ENCODE data around the gene EPS8.

EPS8 gene

GRCh38 chr12:15721316-15722115 is 67.7 kb downstream of the EPS8 start:
- DNase-seq (ENCODE audit: extremely low read depth in 1 of 2, low read depth in 1 of 2): no peak

- no peak for DNase-seq (ENCODE audit: extremely low read depth in 1 of 2, low read depth in 1 of 2)
Measured at GRCh38 chr12:15720295-15720694, 68.9 kb downstream of the EPS8 start.

GRCh38 chr12:15719230-15719629 is 70.0 kb downstream of the EPS8 start:
- no peak for DNase-seq (ENCODE audit: extremely low read depth in 1 of 2, low read depth in 1 of 2)

- no peak for DNase-seq (ENCODE audit: extremely low read depth in 1 of 2, low read depth in 1 of 2)
Measured at GRCh38 chr12:15717940-15718567, 71.1 kb downstream of the EPS8 start.

GRCh38 chr12:15716581-15716980 is 72.6 kb downstream of the EPS8 start:
- DNase-seq (ENCODE audit: extremely low read depth in 1 of 2, low read depth in 1 of 2): no peak

- DNase-seq (ENCODE audit: extremely low read depth in 1 of 2, low read depth in 1 of 2): no peak
Measured at GRCh38 chr12:15714256-15714655, 74.9 kb downstream of the EPS8 start.

- no peak for DNase-seq (ENCODE audit: extremely low read depth in 1 of 2, low read depth in 1 of 2)
Measured at GRCh38 chr12:15712823-15713660, 76.1 kb downstream of the EPS8 start.

GRCh38 chr12:15712160-15712559 is 77.0 kb downstream of the EPS8 start:
- DNase-seq (ENCODE audit: extremely low read depth in 1 of 2, low read depth in 1 of 2): no peak

GRCh38 chr12:15710860-15711510 is 78.2 kb downstream of the EPS8 start:
- DNase-seq (ENCODE audit: extremely low read depth in 1 of 2, low read depth in 1 of 2): no peak

- DNase-seq (ENCODE audit: extremely low read depth in 1 of 2, low read depth in 1 of 2): no peak
Measured at GRCh38 chr12:15709551-15709950, 79.6 kb downstream of the EPS8 start.

- no peak for DNase-seq (ENCODE audit: extremely low read depth in 1 of 2, low read depth in 1 of 2)
Measured at GRCh38 chr12:15708396-15709076, 80.7 kb downstream of the EPS8 start.

- DNase-seq (ENCODE audit: extremely low read depth in 1 of 2, low read depth in 1 of 2): no peak
Measured at GRCh38 chr12:15707516-15708199, 81.5 kb downstream of the EPS8 start.

- no peak for DNase-seq (ENCODE audit: extremely low read depth in 1 of 2, low read depth in 1 of 2)
Measured at GRCh38 chr12:15706010-15706676, 83.0 kb downstream of the EPS8 start.

GRCh38 chr12:15705606-15706005 is 83.6 kb downstream of the EPS8 start:
- no peak for DNase-seq (ENCODE audit: extremely low read depth in 1 of 2, low read depth in 1 of 2)

- no peak for DNase-seq (ENCODE audit: extremely low read depth in 1 of 2, low read depth in 1 of 2)
Measured at GRCh38 chr12:15702276-15702675, 86.9 kb downstream of the EPS8 start.

GRCh38 chr12:15701631-15702156 is 87.5 kb downstream of the EPS8 start:
- no peak for DNase-seq (ENCODE audit: extremely low read depth in 1 of 2, low read depth in 1 of 2)

GRCh38 chr12:15701206-15701605 is 88.0 kb downstream of the EPS8 start:
- peak in 1 of 2 donors; percentile 9 for DNase-seq (ENCODE audit: extremely low read depth in 1 of 2, low read depth in 1 of 2)

GRCh38 chr12:15700595-15700994 is 88.6 kb downstream of the EPS8 start:
- DNase-seq (ENCODE audit: extremely low read depth in 1 of 2, low read depth in 1 of 2): no peak

- DNase-seq (ENCODE audit: extremely low read depth in 1 of 2, low read depth in 1 of 2): no peak
Measured at GRCh38 chr12:15699886-15700285, 89.3 kb downstream of the EPS8 start.
